ENCODE measurements around the gene DRD5.

The DRD5 gene

DNA sequence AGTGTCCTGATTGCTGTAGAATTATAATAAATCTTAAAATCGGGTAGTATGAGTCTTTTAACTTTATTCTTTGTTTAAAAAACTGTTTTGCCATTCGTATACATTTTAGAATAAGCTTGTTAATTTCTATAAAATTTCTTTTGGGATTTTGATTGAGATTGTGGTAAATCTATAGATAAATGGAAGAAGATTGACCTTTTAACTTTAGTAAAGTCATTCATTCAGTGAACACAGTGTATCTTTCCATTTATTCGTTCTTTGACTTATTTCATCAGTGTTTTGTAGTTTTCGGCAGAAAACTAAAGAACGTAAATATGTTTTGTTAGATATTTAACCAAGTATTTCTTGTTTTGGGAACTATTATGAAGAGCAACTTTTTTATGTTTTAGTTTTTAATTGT is 38.9 kb downstream of the DRD5 start:
- DNase-seq, result no peak

DNA sequence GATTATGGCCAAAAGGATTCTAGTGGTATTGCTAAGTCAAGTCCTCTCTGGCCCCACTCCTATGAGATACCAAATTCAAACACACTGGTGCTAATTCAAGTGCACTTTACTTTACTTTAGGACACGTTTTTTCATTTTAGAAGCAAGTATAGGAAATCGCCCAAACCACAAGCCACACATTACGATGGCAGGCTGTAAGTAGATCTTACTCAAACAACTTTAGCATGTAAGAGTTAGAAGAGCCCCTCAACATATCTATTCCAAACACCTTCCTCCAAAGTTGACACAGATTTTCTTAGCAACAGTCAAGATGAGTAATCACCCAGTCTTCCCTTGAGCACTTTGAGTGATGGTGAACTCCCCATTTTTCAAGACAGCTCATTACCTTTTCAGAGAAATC is 43.6 kb downstream of the DRD5 start:
- DNase-seq, result no peak

DNA sequence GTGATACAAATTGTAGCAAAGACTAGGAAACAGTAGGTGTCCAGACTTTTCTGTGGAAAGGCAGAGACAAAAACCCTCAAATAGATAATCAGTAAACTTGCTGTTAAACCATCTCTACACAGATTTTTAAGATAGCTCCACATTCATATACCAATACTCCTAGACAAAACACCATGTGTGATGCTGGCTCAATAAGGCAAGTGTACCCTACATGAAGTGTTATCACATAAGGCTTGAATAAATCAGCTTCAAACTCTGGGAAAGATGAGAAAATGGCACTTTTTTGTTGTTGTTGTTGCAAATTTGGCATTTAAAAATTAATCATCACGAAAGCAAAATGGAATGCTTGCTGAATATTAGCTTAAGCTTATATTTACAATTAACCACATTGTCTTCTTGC is 45.1 kb downstream of the DRD5 start:
- DNase-seq, result no peak

DNA sequence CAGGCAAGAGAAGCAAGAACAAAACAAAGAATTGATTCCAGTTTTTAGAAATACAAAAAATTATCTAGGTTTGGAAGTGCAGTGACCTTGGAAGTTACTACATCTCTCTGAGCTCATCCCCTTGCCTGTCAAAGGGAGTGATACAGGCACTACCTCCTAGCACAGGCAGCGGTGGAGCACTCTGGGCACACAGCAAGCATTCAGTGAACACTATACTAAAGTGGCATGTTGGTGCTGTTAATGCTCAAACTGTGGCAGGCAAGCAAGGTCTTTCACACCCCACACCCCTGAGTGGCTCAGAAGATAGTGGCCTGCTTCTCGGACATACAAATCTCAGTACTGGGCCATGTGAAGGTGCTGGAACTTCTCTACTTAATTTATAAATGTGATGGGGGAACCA is 51.2 kb downstream of the DRD5 start:
- no peak for DNase-seq

DNA sequence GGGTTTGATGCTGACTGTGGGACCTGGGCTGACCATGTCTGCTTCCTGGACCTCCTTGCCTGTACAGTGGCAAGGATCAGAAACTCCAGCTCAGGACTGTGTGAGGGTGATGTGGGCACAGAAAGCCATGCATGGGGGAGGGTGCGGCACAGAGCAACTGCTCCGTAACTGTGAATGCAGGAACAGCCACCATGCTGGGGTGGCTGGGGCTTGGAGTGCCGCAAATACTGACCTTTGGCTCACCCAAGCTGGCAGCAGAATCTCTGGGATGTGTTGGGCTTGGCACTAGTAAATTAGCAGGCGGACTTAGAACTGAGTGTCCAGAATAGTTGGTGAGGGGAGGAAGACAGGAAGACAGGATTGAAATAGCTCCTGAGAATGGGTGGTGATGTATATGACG is 52.0 kb downstream of the DRD5 start:
- DNase-seq, result no peak
